Gastroesophageal sphincter (tissue), 3 donors: ENCODE measurements around the gene ADAMTS9.

Experiments
- CTCF ChIP-seq, 4 experiments: fragments of 200-600 bp in 2 of 4; fragments of 450-650 bp in 2 of 4; sonication (generic) in 1 of 4; IDR thresholded peaks; one replicate each; pipeline ENCODE4 v1.5.1; 2017 to 2019; ENCODE audit warnings: antibody characterized with exemption in 4 of 4, mild to moderate bottlenecking in 2 of 4, moderate library complexity in 2 of 4
- POLR2AphosphoS5 ChIP-seq: sonication (generic); formaldehyde crosslinking; IDR thresholded peaks from one replicate; pipeline ENCODE4 v1.6.1; 2017; ENCODE audit warnings: antibody characterized with exemption

DNA sequence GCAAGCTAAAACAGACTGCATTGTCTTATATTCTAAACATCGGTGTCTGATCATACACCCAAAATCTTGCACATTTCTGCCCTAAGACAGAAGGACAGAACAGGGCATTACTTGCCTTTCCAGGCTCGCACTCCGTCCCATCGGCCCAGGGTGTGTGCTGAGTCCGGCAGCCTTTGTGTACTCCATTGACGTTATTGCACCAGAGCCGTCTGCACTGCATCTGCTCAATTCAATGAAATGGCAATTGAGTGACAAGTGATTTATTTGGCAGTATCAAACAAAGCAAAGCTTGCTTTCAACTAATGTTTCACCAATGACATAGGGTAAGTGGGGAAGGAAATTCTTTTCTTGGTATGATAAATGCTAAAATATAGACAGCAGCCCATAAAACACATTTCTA is 40.0 kb downstream of the ADAMTS9 start:
- TF ChIP-seq CTCF (IDR thresholded peaks at IDR 0.05) (no peak), POLR2AphosphoS5 (no peak)
